H54 (cell line): Measurements from ENCODE around the gene MITD1.
A peak's percentile ranks its signal among the peaks of the same experiment; 100 is the strongest.

Experiments used
- DNase-seq: peaks from one replicate; pipeline ENCODE4 v3.0.0; 2011; ENCODE audit warnings: low spot score, mixed read lengths; ENCODE audit not compliant: insufficient read length
- FAIRE-seq: peaks from 3 replicates; lab custom pipeline; 2011; peaks lifted over from hg19 to GRCh38; lab: Jason Lieb, UNC
- POLR2A ChIP-seq: IDR thresholded peaks from 2 replicates; pipeline ENCODE4 v1.6.1; 2011; ENCODE audit warnings: low read depth, mild to moderate bottlenecking, low read length

Gene MITD1

DNA sequence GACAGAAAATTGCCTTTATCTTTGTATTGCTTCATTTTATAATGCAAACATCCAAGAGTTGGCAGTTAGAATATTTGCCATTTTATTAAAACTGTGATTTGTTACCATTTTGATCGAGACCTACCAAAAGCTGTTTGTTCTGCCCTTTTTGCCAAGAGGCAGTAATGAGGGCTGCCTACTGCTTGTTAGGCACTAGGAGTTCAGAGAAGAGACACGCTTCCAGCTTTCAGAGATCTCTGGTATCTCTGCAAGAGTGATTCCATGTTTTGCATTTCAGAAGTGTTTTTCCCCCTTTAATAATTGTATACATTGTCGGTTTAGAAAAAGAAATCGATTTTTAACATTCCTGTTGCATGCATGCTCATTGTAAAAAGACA is 754 bp upstream of the MITD1 start:
- DNase-seq: no peak
- FAIRE-seq: no peak
- no peak for TF ChIP-seq POLR2A

- no peak for TF ChIP-seq POLR2A
- DNase-seq (no peak), FAIRE-seq (no peak)
These were observed 9.3 kb downstream of the MITD1 start for GRCh38 chr2:99171377-99172140.

DNA sequence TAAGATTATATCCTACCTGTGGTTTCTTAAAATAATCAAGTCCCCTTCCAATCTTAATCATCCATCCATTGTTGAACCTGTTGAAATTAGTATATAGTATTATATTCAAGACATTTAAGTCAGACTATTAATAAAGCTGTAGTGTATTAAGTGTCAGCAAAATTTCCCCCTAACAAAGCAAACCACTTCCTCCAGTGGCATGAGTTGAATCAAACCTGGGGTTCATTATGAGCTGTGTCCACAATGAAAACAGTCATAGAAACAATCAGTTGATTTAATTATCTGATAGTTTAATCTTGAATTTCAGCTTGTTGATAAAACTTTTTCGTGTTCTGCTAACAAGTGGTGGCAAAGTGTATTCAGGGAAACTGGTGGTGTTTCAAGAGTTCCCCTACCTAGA is 11.3 kb downstream of the MITD1 start:
- FAIRE-seq: no peak
- TF ChIP-seq POLR2A: no peak
- no peak for DNase-seq

DNA sequence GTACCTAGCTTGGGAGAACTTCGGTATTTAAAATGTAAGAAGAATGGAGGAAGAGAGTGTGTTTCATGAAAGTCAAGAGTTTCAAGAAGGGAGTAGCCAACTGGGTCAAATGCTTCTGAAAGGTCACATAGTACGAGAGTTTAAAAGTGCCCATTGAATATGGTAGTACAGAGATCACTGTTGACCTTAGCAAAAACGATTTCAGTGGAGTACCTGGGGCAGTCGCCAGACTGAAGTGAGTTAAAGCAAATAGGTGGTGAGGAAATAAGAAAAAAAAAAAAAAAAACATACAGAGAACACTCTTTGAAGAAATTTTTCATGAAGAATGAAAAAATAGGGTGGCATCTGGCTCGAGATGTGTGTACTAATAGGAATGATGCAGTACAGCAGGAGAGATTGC is 14.6 kb downstream of the MITD1 start:
- no peak for FAIRE-seq
- no peak for TF ChIP-seq POLR2A
- DNase-seq: no peak

DNA sequence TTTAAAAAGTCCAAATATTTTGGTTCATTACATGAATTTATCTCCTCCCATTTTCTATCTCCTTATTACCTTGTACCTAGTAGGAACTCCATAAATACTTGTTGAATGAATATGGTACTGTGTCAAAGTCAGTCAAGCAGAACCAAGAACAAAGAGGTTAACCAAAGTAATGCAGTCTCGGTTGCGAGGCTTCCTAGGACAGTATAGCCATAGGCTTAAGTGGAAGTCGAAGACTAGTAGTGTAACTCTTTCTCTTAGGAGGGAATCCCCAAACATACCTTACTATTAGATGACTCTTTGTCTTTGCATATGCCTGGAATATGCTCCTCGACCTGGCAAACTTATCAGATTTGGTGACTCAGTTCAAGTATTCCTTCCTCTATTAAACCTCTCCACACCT is 21.3 kb downstream of the MITD1 start:
- no peak for DNase-seq
- no peak for FAIRE-seq
- no peak for TF ChIP-seq POLR2A

DNA sequence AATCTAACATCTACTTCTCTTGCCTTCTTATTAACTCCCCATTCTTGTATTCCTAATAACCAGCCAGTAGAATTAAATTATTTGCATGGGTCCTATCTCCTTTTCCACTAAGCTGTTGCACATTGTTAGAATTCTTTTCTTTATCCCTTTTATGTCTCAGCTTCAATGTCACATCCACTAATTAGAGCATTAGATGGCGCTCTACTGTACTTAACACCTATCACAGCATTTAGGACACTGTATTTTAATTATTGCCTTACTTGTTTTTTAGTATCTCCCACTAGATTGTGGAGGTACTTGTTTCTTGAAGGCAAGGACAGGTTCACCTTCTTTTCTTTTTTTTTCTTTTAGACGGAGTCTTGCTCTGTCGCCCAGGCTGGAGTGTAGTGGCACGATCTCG is 22.3 kb downstream of the MITD1 start:
- no peak for TF ChIP-seq POLR2A
- DNase-seq (no peak), FAIRE-seq (no peak)

DNA sequence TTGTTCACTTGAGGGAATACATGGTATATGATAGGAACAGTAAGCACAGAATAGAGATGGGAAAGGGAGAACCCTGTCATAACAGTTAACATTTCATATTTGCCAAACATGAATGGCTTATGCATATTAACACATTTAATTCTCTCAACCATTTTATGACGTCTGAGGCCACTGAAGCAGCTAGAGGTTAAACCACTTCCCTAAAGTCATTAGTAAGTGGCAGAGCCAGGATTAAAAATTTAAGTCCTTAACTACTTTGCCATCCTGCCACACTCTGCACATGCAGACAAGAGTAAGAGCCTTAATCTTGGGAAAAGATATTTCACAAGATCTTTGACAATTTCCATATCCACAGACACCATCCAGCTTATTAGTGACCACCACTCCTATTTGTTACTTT is 24.0 kb downstream of the MITD1 start:
- no peak for TF ChIP-seq POLR2A
- DNase-seq: no peak
- no peak for FAIRE-seq

GRCh38 chr2:99154643-99155536 is 26.0 kb downstream of the MITD1 start, which contains the start of the genes LIPT1 and TSGA10:
LIPT1 (plus strand) TSS chr2:99154967; CDS start chr2:99161958, 6,991 bp downstream.
TSGA10 (minus strand) TSS chr2:99154942; CDS start chr2:99109439, 45,503 bp downstream.
- FAIRE-seq: peak; percentile 93
- peak; percentile 90 for DNase-seq
- TF ChIP-seq POLR2A: peak; percentile 65

GRCh38 chr2:99153921-99154604 is 26.8 kb downstream of the MITD1 start:
- no peak for DNase-seq

GRCh38 chr2:99152199-99152895 is 28.5 kb downstream of the MITD1 start:
- TF ChIP-seq POLR2A: no peak
- DNase-seq (no peak), FAIRE-seq (no peak)

More at GRCh38 chr2:99153921-99154604, 26.8 kb downstream of the MITD1 start:
- peak; percentile 43 for FAIRE-seq
- no peak for TF ChIP-seq POLR2A

DNA sequence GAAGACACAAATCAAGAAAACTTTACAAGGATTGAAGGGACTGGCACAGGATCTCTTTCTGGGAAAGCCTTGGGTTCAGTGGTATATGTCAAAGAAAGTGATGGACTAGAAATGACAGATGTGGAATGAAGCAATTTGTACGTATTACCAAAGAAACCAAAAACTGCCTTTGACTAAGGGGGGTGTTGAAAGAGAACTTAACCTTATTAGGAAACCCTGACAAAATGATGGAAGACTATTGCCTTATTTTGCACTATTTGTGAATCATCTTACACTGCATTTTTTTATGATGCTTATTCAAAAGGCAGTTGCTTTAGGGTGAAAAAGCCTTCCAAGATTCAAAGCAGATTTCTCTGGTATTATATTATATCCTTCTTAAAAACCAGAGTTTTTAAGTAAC is 30.2 kb downstream of the MITD1 start:
- DNase-seq (no peak), FAIRE-seq (no peak)
- no peak for TF ChIP-seq POLR2A

DNA sequence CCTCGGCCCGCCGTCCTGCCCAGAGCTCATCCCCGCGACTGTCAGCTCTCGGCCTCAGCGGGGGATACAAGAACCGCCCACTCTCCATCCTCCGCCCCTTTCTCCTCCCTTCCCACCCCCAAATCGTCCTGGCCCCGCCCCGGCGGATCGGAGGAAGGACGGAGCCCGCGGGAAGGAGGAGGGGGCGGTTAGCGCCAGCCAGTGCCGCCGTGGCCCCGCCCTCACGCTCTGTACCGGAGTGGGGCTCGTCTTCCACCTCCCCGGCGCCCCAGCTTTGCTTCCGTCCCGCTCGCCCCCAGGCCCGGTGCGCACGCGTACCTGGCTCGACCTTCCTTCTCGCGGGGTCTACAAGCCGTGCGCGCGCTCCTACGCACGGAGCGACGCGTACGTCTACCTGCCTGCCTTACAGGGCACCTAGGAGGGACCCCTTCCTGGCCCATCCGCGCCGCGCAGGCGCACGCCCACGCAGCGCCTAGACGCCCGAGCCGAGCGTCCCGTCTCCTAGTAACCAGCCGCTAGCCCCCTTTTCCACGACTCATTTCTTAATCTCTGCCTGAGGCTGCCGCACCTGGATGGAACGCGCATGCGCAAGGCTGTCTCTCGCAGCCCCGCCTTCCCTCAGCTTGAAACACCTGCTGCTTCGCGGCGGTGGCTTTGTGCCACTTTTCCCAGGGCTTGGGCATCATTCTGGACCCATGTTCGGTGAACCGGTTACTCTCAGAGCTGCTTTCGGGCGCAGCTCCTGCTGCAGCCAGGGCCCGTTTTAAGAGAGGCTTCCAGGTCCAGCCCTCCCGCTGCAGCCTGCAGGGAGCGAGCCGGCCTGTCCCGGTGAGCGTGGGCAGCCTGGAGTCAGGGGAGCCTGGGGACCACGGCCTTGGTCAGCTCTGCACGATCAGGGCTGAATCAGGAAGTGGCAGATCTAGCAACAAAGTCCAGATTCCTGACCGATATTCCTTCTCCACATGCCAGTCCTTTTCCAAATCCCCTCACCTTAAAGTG is 39.4 kb downstream of the MITD1 start, which contains the start of gene C2orf15:
Gene C2orf15 (plus strand): TSS at position 598 of the 999 bp plus-strand sequence. CDS start 8,852 bp downstream, outside the sequence.
- TF ChIP-seq POLR2A: no peak; the same call in 1 of the 2 replicates
- FAIRE-seq (peak; percentile 85), DNase-seq (peak; percentile 77)
